Measurements from ENCODE around the gene FAM114A1.
A peak's percentile ranks its signal among the peaks of the same experiment; 100 is the strongest.

FAM114A1 gene

DNA sequence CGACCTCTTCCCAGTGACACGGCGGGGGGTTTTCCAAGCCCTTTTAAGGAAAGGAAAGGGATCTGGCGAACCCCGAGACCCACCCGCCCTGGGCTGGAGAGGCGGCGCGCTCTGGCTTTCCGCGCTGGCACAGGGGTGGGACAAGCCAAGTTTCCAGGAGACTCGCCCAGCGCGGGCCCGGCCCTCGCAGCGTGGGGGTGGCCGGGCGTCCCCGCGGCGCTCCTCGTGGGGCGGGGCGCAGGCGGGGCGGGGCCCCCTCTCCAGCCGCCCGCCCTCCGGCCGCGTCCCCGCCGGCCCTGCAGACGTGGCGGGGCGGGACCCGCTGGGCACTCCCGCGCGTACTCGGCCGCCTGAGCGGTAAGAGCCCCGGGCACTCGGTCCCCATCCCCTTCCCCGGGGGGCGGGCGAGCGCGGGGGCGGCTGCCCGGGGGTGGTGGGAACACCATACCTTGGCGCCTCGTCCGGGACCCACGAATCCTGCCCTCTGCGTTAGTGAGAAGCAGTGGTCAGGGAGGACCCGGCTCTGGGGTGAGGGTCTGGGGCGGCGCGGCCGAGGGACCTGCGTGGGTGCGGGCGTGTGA, at the start of gene FAM114A1:
FAM114A1 (plus strand) TSS at position 329 of the 581 bp plus-strand sequence. CDS start 10,273 bp downstream, outside the sequence.
- peak; percentile 49 for DNase-seq

DNA sequence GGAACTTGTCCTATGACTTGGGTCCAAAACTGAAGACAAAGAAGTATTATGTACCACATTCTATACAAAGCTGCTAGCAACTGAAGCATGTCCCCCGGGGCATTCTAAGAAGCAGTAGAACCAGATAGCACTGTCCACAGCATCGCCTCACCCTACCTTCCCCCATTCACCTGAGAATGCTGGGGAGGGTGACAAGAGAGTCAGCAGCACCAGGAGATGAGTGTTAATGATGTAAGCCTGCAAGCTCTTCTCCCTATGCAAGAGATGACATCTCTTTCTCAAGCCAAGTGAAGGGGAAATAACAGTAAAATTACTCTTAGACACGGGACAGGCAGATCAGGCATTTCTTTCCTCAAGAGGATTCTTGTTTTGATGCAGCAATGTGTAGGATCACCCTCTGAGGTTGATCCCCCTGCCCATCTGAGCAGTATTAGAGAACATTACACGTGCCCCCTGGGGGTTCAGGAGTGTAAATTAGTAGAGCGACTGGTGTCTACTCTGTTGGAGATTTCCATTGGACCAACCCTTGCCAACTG, 49.1 kb upstream of the FAM114A1 start:
- no peak for DNase-seq

DNA sequence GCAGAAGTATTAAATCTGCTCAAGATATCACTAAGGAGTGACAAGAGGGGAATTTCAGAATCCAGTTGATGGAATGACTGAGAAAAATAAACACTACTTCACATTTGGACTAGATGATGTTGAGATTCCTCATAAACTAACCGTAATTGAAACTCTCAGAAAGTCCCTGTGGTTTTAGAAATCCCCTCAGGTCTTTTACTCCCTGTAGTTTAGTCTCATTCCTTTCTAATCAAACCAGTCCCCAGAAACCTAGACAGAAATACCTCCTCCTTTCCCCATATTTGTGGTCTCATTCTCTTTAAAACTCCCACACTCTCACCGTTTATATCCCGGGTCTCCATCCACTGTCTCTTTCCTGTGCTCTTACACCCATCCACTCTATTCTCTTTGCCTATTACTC, 48.0 kb upstream of the FAM114A1 start:
- DNase-seq = no peak

DNA sequence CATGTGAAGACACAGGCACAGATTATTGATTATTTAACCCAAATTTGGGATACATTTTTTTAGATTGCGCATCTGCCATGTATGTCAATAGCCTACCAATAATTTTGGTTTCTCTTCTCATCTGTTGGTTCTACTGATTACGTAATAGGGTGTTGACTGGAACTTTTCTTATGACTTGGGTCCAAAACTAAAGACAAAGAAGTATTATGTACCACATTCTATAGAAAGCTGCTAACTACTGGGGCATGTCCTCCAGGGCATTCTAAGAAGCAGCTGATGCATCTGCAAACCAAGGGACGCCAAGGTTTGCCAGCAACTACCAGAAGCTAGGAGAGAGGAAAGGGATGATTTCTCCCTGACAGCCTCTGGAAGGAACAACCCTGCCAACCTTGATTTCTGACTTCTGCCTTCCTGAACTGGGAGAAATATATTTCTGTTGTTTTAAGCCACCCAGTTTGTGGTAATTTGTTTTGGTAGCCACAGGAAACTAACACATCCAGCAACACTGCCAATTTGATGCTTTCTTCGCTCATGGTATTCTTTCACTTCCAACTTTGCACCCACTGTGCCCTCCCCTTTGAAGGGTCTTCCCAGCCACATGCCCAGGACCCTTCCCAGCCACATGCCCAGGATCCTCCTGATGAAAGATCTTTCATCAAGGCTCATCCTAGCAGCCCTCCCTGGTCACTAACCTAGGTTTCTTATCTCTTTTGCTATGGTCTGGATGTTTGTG, 47.1 kb upstream of the FAM114A1 start:
- no peak for DNase-seq

DNA sequence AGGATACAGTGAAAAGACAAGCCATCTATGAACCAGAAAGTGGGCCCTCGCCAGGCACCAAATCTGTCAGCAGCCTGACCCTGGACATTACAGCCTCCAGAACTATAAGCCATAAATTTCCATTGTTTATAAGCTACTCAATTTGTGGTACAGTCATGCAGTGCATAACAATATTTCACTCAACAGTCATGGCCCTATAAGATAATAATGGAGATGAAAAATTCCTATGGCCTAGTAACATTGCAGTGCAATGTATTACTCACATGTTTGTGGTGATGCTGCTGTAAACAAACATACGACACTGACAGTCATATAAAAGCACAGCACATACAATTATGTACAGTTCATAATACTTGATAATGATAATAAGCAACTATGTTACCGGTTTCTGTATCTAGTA, 45.9 kb upstream of the FAM114A1 start:
- DNase-seq = no peak

DNA sequence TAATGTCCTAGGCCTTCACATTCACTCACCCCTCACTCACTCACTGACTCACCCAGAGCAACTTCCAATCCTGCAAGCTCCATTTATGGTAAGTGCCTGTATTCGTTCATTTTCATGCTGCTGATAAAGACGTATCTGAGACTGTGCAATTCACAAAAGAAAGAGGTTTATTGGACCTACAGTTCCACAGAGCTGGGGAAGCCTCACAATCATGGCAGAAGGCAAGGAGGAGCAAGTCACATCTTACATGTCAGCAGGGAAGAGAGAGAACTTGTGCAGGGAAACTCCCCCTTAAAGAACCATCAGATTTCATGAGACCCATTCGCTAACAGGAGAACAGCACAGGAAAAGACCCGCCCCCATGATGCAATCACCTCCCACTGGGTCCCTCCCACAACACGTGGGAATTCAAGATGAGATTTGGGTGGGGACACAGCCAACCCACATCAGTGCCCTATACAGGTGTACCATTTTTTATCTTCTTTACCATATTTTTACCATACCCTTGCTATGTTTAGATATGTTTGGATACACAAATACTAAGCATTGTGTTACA, 44.8 kb upstream of the FAM114A1 start:
- no peak for DNase-seq

DNA sequence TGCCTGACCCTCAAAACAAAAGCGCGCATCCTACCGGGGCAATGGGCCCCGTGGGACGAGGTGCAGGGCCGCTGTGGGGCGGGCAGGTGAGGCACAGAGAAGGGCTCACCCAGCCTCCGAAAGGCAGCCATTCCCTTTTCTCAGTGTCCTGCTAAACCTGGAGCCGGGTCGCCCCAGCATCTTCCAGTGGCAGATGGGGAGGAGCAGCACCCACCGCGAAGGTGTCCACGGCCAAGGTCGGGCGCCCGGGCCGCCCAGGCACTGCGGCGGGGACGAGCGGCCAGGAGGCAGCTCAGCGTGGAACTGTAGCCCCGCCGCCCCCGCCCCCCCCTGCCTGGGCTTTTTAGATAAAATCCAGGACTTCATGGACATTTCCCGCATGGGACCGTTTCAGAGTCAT, 43.8 kb upstream of the FAM114A1 start:
- DNase-seq = no peak

DNA sequence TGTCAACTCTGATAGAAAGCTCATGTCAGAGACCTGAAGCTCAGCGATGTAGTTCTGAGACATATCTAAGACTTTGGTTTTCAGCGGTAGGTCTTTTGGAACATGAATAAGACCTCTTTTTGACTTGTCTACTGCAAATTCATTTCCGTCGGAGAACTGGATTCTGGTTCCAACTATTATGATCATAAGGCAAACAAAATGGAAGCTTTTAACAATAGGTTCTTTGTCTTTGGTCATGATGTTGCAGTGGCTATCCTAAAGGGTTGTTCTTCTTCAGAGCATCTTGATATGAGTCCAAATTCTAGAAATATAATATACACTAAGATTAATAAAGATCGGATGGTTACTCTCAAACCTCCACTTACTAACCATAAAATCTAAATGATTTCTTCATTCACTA, 38.4 kb upstream of the FAM114A1 start:
- DNase-seq = no peak

DNA sequence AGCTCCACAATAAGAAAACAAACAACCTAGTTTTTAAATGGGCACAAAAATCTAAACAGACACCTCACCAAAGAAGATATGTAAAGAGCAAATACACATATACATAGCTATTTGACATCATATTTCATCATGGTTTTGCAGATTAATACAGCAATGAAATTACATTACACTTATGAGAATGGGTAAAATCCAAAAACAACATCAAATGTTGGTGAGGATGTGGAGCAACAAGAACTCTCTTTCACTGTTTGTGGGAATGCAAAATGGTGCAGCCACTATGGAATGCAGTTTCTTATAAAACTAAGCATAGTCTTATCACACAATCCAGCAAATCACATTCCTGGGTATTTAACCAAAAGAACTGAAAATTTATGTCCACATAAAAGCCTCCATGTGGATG, 36.0 kb upstream of the FAM114A1 start:
- no peak for DNase-seq

DNA sequence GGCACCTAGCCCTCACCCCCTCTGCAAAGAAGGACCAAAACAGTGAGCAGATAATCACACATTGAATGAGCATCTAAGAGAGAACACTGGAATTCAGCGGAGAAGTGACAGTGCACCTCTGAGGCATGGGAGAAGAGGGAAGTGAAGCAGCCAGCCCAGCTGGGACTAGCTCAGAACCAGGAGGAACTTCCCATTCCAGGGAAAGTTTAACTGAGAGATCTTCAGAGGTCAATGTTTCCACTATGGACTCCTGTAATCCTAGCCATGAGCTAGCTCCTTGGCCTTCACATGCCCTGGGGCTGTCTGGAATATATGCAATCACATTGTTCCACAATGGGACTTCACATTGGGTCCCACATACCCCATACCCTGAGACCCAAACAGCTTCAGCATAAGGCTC, 35.4 kb upstream of the FAM114A1 start:
- no peak for DNase-seq

DNA sequence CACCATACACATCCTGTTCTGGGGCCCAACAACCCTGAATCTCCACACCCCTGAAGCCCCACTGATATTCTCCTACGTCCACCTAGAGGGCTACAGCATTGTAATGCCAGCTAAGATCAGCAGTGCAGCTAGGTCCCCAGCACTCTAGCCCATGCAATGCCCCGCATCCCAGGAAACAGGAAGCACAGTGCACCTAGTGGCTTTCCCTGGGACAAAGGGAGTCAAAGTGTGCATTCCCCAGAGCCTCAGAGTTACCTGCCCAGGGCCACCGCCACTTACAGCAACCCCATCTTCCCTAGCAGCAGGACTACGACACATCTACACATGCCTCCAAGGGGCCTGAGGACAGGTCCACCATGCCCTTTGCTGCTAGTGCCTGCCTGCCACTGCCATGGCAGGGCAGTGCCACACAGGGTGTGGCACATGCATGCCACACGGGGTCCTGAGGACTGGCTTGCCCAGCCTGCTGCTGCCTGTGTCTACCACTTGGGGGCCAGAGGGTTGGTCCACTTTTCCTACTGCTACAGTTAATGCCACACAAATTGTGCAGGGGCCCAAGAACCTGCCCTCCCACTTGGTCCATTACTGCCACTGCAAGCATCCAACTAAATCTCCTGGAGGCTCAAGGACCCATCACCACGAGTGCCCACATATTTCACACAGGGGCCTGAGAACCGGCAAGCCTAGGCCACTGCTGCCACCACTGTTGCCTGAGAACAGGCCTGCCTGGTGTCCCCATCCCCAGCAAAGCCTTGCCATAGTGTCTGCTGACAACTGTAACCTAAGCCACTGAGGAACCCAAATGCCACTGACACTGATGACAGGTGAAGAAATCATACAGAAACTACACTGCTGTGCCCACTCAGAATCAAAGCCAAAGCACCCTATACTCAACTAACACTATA, 34.7 kb upstream of the FAM114A1 start:
- peak; percentile 3 for DNase-seq

DNA sequence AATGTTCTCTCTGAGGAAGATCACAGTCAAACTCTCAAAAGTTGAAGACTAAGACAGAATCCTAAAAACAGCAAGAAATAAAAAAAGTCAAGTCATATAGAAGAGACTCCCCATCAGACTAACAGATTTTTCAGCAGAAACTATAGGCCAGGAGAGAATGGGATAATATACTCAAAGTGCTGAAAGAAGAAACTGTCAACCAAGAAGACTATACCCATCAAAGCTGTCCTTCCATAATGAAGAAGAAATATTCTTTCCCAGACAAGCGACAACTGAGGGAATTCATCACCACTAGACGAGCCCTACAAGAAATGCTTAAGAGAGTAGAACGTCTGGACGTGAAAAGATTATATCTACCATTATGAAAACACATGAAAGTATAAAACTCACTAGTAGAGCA, 33.0 kb upstream of the FAM114A1 start:
- DNase-seq = no peak

DNA sequence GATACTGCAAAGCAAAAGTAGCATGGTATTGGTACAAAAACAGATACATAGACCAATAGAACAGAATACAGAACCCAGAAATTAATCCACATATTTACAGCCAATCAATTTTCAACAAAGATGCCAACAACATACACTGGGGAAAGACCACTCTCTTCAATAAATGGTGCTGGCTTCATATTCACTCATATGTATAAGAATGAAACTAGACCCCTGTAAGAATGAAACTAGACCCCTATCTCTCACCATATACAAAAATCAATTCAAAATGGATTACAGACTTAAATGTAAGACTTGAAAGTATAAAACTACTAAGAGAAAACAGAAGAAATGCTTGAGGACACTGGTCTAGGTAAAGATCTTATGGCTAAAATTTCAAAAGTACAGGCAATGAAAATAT, 30.3 kb upstream of the FAM114A1 start:
- DNase-seq = no peak

DNA sequence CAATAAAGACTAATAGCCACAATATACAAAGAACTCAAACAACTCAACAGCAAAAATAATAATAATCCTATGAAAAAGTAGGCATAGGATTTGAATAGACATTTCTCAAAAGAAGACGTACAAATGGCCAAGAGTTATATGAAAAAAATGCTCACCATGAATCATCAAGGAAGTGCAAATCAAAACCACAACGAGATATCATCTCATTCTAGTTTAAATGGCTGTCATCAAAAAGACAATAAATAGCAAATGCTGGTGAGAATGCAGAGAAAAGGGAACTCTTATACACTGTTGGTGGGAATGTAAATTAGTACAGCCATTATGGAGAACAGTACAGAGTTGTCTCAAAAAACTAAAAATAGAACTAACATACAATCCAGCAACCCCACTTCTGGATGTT, 29.8 kb upstream of the FAM114A1 start:
- no peak for DNase-seq

DNA sequence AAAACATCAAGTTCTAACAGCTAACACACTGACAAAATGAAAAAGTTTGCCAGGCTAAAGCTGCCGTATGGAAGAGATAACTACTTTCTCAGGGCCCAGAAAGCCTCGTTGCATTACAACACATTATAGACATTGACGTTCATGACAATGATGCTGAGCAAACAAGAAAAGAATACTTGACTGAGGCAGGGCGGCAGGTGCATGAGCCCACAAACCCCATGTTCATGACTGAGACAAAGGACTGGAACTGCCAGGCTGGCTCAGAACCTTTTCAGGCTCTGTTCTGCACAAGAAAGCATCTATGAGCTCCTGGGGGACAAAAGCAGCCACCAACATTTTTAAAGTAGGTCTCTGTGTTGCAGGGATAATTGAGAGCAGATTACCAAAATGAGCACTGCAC, 24.6 kb upstream of the FAM114A1 start:
- no peak for DNase-seq

DNA sequence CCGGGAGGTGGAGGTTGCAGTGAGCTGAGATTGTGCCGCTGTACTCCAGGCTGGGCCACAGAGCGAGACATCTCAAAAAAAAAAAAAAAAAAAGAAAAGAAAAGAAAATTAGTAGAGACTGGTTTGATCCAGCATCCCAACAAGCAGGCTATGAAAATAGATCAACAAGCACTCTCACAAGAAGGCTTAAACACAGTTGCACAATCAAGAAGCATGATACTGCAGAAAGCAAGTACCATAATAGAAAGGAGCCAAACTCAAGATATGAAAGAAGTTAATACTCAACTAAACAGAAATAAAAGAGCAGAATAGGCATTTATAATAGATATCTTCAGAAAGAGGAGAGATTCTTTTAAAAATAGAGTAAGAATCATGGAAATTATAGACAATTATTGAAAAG, 21.6 kb upstream of the FAM114A1 start:
- no peak for DNase-seq

DNA sequence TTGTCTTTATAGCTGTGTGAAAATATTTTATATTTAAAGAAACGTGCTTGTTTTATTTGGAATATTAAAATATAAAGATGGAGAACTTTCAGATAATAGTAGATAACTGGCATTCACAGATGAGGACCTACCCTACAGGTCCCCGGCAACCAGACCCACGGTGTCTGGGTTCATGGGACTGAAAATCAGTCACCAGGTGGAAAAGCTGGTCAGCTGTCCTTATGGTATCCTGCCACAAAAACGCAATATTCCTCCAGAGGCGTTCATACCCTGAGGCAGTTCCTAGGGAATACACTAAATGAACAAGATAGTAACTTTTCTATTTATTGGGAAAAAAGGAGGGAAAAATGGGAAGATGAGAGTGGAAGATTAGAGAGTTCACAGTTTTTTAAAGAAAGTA, 12.1 kb upstream of the FAM114A1 start:
- no peak for DNase-seq

DNA sequence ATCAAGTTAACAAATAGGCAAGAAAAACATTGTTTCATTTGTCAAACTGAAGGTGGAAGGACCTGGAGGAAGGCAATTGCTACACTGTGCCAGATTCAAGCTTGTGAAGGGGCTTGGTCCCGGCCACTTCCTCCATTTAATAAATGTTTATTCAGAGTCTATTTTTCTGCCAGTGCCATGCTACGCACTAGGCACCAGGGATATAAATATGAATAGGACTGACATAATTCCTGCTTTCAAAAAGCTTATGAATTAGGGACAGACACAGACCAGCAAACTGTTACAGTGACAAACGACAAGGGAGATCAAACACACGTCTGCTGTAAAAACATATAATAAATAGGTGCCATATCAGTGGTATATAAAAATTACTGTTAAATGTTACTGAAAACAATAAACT, 11.6 kb upstream of the FAM114A1 start:
- no peak for DNase-seq

DNA sequence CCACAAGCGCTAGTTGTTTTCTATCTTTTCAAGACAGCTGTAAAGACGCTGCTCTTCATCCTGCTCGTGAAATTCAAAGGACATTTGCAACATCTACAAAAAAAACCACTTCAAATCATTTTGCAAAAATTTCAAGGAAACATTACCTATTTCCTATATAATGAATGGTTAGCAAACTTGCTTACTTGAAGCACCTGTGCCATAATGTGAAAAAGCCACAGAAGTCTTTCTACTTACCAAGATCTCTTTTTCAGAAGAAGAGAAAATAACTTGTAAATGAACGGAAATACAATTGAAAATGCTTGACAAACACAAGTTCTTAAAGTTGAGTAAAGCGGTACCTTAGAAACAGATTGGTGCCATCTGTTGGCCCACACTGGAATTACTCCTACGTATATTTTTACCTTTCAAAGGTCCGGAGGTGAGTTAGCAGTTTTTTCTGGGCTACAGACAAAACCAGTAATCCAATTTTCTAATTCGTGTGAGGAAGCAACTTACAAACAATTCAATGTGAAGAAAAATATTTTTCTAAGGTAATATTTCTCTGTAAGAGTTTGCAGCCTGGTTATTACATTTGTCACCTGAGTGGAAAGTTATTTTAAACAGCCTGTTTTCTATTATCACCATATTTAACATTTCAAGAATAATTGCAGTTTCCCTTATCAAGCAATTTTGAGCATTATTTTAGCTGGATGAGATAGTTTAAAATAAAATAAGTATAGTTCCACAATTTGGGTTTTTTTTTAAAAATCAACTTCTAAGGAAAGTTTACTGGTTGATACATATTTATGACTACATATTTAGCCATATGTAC, 10.9 kb upstream of the FAM114A1 start, which contains the start of gene TLR6:
TLR6 (minus strand) TSS at position 294 of the 814 bp plus-strand sequence. CDS start 27,344 bp downstream, outside the sequence.
- peak; percentile 59 for DNase-seq

DNA sequence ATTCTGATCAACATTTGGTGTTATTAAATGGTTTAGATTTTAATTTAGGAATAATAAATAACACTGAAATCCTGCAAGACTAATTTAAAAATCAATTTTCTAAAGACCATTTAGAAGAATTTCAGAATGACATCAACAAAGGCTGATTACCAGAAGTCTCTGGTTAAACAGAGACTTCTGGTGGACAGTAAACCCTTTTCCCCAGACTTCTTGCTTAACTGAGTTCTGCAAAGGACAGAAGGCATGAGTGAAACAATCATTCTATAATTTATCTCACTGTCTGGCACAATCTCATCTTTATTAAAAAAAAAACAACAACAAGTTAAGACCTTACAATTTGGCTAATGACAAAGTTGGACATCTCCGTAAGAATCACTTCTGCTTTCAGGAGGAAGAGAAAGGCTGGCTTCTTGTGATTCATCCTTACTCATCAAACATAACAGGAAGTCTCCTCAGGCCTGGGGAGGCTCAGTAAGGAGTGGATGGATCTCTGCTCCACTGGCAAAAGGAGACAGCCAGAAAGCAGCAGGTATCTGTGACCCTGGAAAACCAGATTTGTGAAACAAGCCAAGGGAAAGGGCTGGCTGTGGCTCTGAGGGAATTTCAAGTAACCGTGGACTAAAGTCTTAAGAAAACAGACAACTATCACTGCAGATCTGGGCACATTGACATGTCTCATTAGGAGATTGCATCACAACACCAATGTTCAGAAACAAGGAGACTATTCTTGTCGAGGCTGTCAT, 10.1 kb upstream of the FAM114A1 start:
- no peak for DNase-seq

DNA sequence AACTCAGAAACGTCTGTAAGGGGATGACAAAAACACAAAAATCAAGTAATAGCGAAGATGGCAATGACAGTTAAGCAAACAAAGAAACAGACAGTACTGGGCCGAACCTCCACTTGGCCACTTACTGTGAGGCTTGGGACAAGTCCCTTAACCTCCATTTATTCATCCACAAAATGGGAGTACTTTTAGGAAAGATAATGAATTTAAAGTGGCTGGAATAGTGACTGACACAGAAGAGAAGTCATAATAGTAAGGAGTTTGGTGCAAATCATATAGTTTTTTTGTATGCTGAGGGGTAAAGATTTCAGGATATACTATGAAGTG, 9.5 kb upstream of the FAM114A1 start:
- no peak for DNase-seq

DNA sequence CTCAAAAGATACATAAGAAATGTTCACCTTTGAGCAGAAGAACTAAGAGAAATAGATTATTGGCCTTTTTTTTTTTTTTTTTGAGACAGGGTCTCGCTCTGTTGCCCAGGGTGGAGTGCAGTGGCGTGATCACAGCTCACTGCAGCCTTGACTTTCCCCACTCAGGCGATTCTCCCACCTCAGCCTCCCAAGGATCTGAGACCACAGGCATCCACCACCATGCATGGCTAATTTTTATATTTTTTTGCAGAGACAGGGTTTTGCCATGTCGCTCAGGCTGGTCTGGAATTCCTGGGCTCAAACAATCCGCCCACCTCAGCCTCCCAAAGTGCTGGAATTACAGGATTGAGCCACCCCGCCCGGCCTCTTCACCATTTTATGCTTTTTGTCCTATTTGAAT, 8.1 kb upstream of the FAM114A1 start:
- no peak for DNase-seq

Data from NCI-H82 (cell line).